Epidermal melanocyte (primary cell): ENCODE data around the gene SIGLEC10.
"Not testable (repeated sequence)": the region's sequence is repeated elsewhere in the genome, so short reads cannot be mapped to it uniquely, and the experiment has no call there.

Experiments
- DNase-seq: peaks from one replicate; pipeline ENCODE4 v3.0.0; 2011; ENCODE audit warnings: low spot score; ENCODE audit not compliant: insufficient read length

Gene SIGLEC10

GRCh38 chr19:51417107-51417809 lies at the start of gene SIGLEC10:
SIGLEC10 (minus strand) TSS chr19:51417642; CDS start chr19:51417581, 61 bp downstream.
- no peak for DNase-seq

GRCh38 chr19:51466723-51467122 lies 49.3 kb upstream of the SIGLEC10 start:
- no peak for DNase-seq

- DNase-seq, result not testable (repeated sequence)
These were observed 46.6 kb upstream of the SIGLEC10 start for GRCh38 chr19:51463976-51464581.

- no peak for DNase-seq
These were observed 45.2 kb upstream of the SIGLEC10 start for GRCh38 chr19:51462681-51463080.

- DNase-seq, result no peak
These were observed 44.8 kb upstream of the SIGLEC10 start for GRCh38 chr19:51462276-51462675.

- no peak for DNase-seq
These were observed 44.3 kb upstream of the SIGLEC10 start for GRCh38 chr19:51461723-51462161.

- DNase-seq, result no peak
These were observed 42.9 kb upstream of the SIGLEC10 start for GRCh38 chr19:51460164-51460992.

GRCh38 chr19:51458899-51459505 lies 41.6 kb upstream of the SIGLEC10 start:
- no peak for DNase-seq

GRCh38 chr19:51458051-51458645 lies 40.7 kb upstream of the SIGLEC10 start, which contains the start of gene SIGLEC8:
SIGLEC8 (minus strand) TSS chr19:51458454; CDS start chr19:51458387, 67 bp downstream.
- DNase-seq, result no peak

- no peak for DNase-seq
These were observed 40.0 kb upstream of the SIGLEC10 start for GRCh38 chr19:51457351-51458013.

GRCh38 chr19:51456541-51457290 lies 39.3 kb upstream of the SIGLEC10 start:
- DNase-seq, result no peak

- DNase-seq, result no peak
These were observed 33.4 kb upstream of the SIGLEC10 start for GRCh38 chr19:51450730-51451307.

GRCh38 chr19:51448411-51449016 lies 31.1 kb upstream of the SIGLEC10 start:
- no peak for DNase-seq

- no peak for DNase-seq
These were observed 30.6 kb upstream of the SIGLEC10 start for GRCh38 chr19:51448011-51448410.

- not testable (repeated sequence) for DNase-seq
These were observed 30.1 kb upstream of the SIGLEC10 start for GRCh38 chr19:51447510-51447909.

GRCh38 chr19:51441410-51442390 lies 24.3 kb upstream of the SIGLEC10 start:
- DNase-seq, result no peak

GRCh38 chr19:51440846-51441409 lies 23.5 kb upstream of the SIGLEC10 start:
- no peak for DNase-seq

GRCh38 chr19:51440052-51440451 lies 22.6 kb upstream of the SIGLEC10 start:
- DNase-seq, result no peak
